H9 (cell line): ENCODE measurements around the gene SORCS2. TPM values are rescaled to one million over a fixed set of nuclear protein-coding genes. Genes with fewer than 3 reads are reported as not detected.

Experiments
- DNase-seq: peaks from one replicate; pipeline ENCODE4 v3.0.0-alpha.2; 2017
- H2AFZ ChIP-seq: one replicate; pipeline ENCODE4 v1.6.1; 2013; ENCODE audit warnings: mild to moderate bottlenecking, low read length, control low read depth, moderate library complexity
- H2AK5ac ChIP-seq: 2 replicates; pipeline ENCODE4 v1.6.1; 2013; ENCODE audit warnings: low read length, control low read depth, mixed read lengths; ENCODE audit not compliant: insufficient read length
- H2BK120ac ChIP-seq: one replicate; pipeline ENCODE4 v1.6.1; 2013; ENCODE audit warnings: low read depth, mild to moderate bottlenecking, low read length, control low read depth, inconsistent platforms; ENCODE audit not compliant: poor library complexity, severe bottlenecking
- H2BK12ac ChIP-seq: 2 replicates; pipeline ENCODE4 v1.6.1; 2013; ENCODE audit warnings: low read length, control low read depth, mixed read lengths, low read depth; ENCODE audit not compliant: insufficient read length
- H2BK15ac ChIP-seq: 2 replicates; pipeline ENCODE4 v1.6.1; 2013; ENCODE audit warnings: low read depth, low read length, control low read depth
- H2BK20ac ChIP-seq: one replicate; pipeline ENCODE4 v1.6.1; 2013; ENCODE audit warnings: low read depth, mild to moderate bottlenecking, low read length, control low read depth, inconsistent platforms; ENCODE audit not compliant: poor library complexity, severe bottlenecking
- H2BK5ac ChIP-seq: 2 replicates; pipeline ENCODE4 v1.6.1; 2013; ENCODE audit warnings: low read length, control low read depth, mixed read lengths; ENCODE audit not compliant: insufficient read length
- H3K14ac ChIP-seq: 2 replicates; pipeline ENCODE4 v1.6.1; 2013; ENCODE audit warnings: low read length, control low read depth; ENCODE audit not compliant: insufficient read depth
- H3K18ac ChIP-seq: 2 replicates; pipeline ENCODE4 v1.6.1; 2013; ENCODE audit warnings: low read depth, mild to moderate bottlenecking, mixed read lengths, low read length, control low read depth; ENCODE audit not compliant: insufficient read length
- H3K23ac ChIP-seq: 2 replicates; pipeline ENCODE4 v1.6.1; 2013; ENCODE audit warnings: low read length, control low read depth, mixed read lengths, low read depth; ENCODE audit not compliant: insufficient read length
- H3K23me2 ChIP-seq: 2 replicates; pipeline ENCODE4 v1.6.1; 2013; ENCODE audit warnings: low read depth, mild to moderate bottlenecking, mixed read lengths, low read length, control low read depth; ENCODE audit not compliant: insufficient read length, poor library complexity, severe bottlenecking
- H3K27ac ChIP-seq: 2 replicates; pipeline ENCODE4 v1.5.1; 2013; ENCODE audit warnings: low read length, control low read depth, mixed read lengths, low read depth; ENCODE audit not compliant: insufficient read length
- H3K27me3 ChIP-seq: 2 replicates; pipeline ENCODE4 v1.6.1; 2013; ENCODE audit warnings: low read length, control low read depth, inconsistent platforms; ENCODE audit not compliant: insufficient read depth
- H3K4ac ChIP-seq: 2 replicates; pipeline ENCODE4 v1.6.1; 2013; ENCODE audit warnings: low read depth, mild to moderate bottlenecking, control low read depth, inconsistent platforms, low read length, moderate library complexity
- H3K4me1 ChIP-seq: 2 replicates; pipeline ENCODE4 v1.6.1; 2013; ENCODE audit warnings: low read length, control low read depth, inconsistent platforms; ENCODE audit not compliant: insufficient read depth
- H3K4me2 ChIP-seq: 2 replicates; pipeline ENCODE4 v1.6.1; 2013; ENCODE audit warnings: low read length, control low read depth, mixed read lengths; ENCODE audit not compliant: insufficient read length, insufficient read depth
- H3K56ac ChIP-seq: 2 replicates; pipeline ENCODE4 v1.6.1; 2013; ENCODE audit warnings: low read depth, mild to moderate bottlenecking, mixed read lengths, low read length, control low read depth; ENCODE audit not compliant: insufficient read length
- H3K79me1 ChIP-seq: 2 replicates; pipeline ENCODE4 v1.6.1; 2013; ENCODE audit warnings: low read depth, mild to moderate bottlenecking, moderate library complexity, low read length, control low read depth, inconsistent platforms; ENCODE audit not compliant: insufficient read depth, poor library complexity, severe bottlenecking
- H3K79me2 ChIP-seq: 2 replicates; pipeline ENCODE4 v1.6.1; 2013; ENCODE audit warnings: low read length, control low read depth, inconsistent platforms; ENCODE audit not compliant: insufficient read depth
- H3K9ac ChIP-seq: 2 replicates; pipeline ENCODE4 v1.6.1; 2013; ENCODE audit warnings: low read length, control low read depth, mixed read lengths; ENCODE audit not compliant: insufficient read length; ENCODE audit errors: extremely low read depth
- H3K9me3 ChIP-seq: one replicate; pipeline ENCODE4 v1.6.1; 2013; ENCODE audit warnings: low read depth, low read length, inconsistent platforms; ENCODE audit not compliant: control insufficient read depth
- H3T11ph ChIP-seq: one replicate; pipeline ENCODE4 v1.6.1; 2013; ENCODE audit warnings: mild to moderate bottlenecking, low read length, control low read depth, inconsistent platforms
- H4K20me1 ChIP-seq: one replicate; pipeline ENCODE4 v1.6.1; 2013; ENCODE audit not compliant: control insufficient read depth, insufficient read length, insufficient read depth
- H4K5ac ChIP-seq: 2 replicates; pipeline ENCODE4 v1.6.1; 2013; ENCODE audit warnings: low read depth, mild to moderate bottlenecking, mixed read lengths, low read length, control low read depth; ENCODE audit not compliant: insufficient read length
- H4K8ac ChIP-seq: replicated peaks from 2 replicates; pipeline ENCODE4 v1.6.1; 2013; ENCODE audit warnings: low read length, control low read depth, mixed read lengths, low read depth; ENCODE audit not compliant: insufficient read length
- H4K91ac ChIP-seq: 2 replicates; pipeline ENCODE4 v1.6.1; 2013; ENCODE audit warnings: low read depth, mild to moderate bottlenecking, moderate library complexity, mixed read lengths, low read length, control low read depth; ENCODE audit not compliant: insufficient read length
- H3K27ac Mint-ChIP-seq, 3 experiments: 2 replicates in 2 of 3; 3 replicates in 1 of 3; pipeline ENCODE4 v1.8.0; 2020 to 2021; ENCODE audit warnings: mixed read lengths in 3 of 3, mild to moderate bottlenecking in 1 of 3, moderate library complexity in 1 of 3
- H3K27me3 Mint-ChIP-seq: 2 replicates; pipeline ENCODE4 v1.8.0; 2021; ENCODE audit warnings: low read depth, mild to moderate bottlenecking, moderate library complexity, mixed read lengths
- H3K36me3 Mint-ChIP-seq, 3 experiments: 2 replicates in 2 of 3; 3 replicates in 1 of 3; pipeline ENCODE4 v1.8.0; 2020 to 2021; ENCODE audit warnings: low read depth in 3 of 3, mixed read lengths in 3 of 3; ENCODE audit not compliant: insufficient read depth in 1 of 3
- H3K4me1 Mint-ChIP-seq, 2 experiments: 2 replicates each; pipeline ENCODE4 v1.8.0; 2020; ENCODE audit warnings: mixed read lengths in 2 of 2
- H3K4me3 Mint-ChIP-seq, 2 experiments: 2 replicates in 1 of 2; 3 replicates in 1 of 2; pipeline ENCODE4 v1.8.0; 2020 to 2021; ENCODE audit warnings: mild to moderate bottlenecking in 2 of 2, mixed read lengths in 2 of 2, moderate library complexity in 1 of 2
- H3K9me3 Mint-ChIP-seq, 2 experiments: 2 replicates in 1 of 2; 3 replicates in 1 of 2; pipeline ENCODE4 v1.8.0; 2020; ENCODE audit warnings: mild to moderate bottlenecking in 2 of 2, mixed read lengths in 2 of 2, moderate library complexity in 1 of 2
- CTCF ChIP-seq: fragments of 200-600 bp; sonication (generic); conservative IDR thresholded peaks from 3 replicates; pipeline ENCODE4 v1.8.0; 2021; ENCODE audit warnings: antibody characterized with exemption, mild to moderate bottlenecking
- WGBS: extraction: QIAGEN DNeasy Blood & Tissue Kit; methylation state at CpG from one replicate; pipeline ENCODE4 v1.1.7; 2013; ENCODE audit warnings: missing lambda C conversion rate, low lambda C conversion rate, mixed read lengths; ENCODE audit not compliant: insufficient read length; ENCODE audit errors: extremely low coverage; 5-methylcytosine and 5-hydroxymethylcytosine counted together
- total RNA-seq: library from RNA; stranded (reverse); gene quantifications from 2 replicates; pipeline ENCODE4 v1.2.1, GENCODE V29; 2021

The SORCS2 gene
- total RNA-seq, 1 experiment from 2014 or later = 0.57 TPM

GRCh38 chr4:7417639-7418038 is 225.3 kb downstream of the SORCS2 start:
- Histone ChIP-seq H4K91ac (no peak overlapping the region), H3K79me1 (no peaks in the 10 kb centered on the region), H2BK20ac (no peak overlapping the region), H3K18ac (no peak overlapping the region), H4K20me1 (no peaks in the 10 kb centered on the region), H2AFZ (no peak overlapping the region), H2BK120ac (no peak overlapping the region), H4K8ac (no peak overlapping the region), H3K4ac (no peak overlapping the region), H3K4me1 (no peaks in the 10 kb centered on the region), H3K9me3 (no peaks in the 10 kb centered on the region), H2BK12ac (no peak overlapping the region), H3K56ac (no peak overlapping the region), H3K14ac (no peak overlapping the region), H3K23me2 (peaks cover 2% of the 10 kb centered on the region), H3K79me2 (no peaks in the 10 kb centered on the region), H3K27me3 (peaks cover 26% of the 10 kb centered on the region), H4K5ac (no peak overlapping the region), H3K9ac (no peak overlapping the region), H3K23ac (no peak overlapping the region), H2BK5ac (no peak overlapping the region), H2BK15ac (no peak overlapping the region), H3K27ac (no peak overlapping the region), H2AK5ac (no peak overlapping the region), H3T11ph (no peak overlapping the region), H3K4me2 (no peak overlapping the region)
- Mint-ChIP-seq H3K9me3 (peaks cover 8 to 17% of the 10 kb centered on the region in 2 experiments), H3K27me3 (peaks cover 76% of the 10 kb centered on the region), H3K4me1 (peaks cover 34 to 40% of the 10 kb centered on the region in 2 experiments), H3K27ac (no peak overlapping the region), H3K36me3 (peaks cover 0 to 8% (median 0%) of the 10 kb centered on the region in 3 experiments; a peak in 2 of 7 replicates), H3K4me3 (no peak overlapping the region)
- DNase-seq = peak; percentile 15
- no CpG with 5 or more reads among the region's 9 CpGs for whole genome bisulfite sequencing
- TF ChIP-seq CTCF = no peak
